ENCODE results near the gene ACR.

Gene ACR

DNA sequence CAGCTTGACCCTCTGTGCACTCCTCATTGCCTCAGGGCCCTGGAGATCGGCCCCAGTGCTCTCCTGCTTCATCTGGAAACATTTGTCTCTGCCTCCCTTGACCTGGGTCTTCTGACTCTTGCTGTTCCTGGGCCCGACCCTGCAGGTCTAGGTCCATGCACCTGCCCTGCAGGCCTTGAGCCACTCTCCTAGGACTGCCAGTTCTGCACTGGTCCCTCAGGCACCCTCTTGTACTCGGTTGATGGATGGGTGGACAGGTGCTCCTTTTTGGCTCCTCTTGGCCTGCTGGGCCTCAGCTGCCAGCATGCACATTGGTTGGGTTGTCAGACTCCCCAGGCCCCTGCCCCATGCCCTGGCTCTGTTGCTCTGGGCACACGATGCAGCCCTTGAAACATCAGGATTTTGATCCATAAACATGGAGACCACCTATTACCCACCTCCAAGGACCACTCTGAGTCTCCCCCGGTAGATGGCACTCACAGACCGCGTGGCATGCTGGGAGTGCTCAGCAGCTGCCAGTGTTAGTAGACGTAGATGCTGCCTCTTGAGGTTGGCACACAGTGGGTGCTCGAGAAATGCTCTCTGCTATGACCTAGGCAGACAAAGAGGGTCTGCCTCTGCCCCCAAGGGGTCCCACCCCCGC is 20.2 kb upstream of the ACR start:
- no peak for DNase-seq (ENCODE audit: low read depth in 2 of 2)

GRCh38 chr22:50718352-50718709 is 19.7 kb upstream of the ACR start:
- no peak for DNase-seq (ENCODE audit: low read depth in 2 of 2)

DNA sequence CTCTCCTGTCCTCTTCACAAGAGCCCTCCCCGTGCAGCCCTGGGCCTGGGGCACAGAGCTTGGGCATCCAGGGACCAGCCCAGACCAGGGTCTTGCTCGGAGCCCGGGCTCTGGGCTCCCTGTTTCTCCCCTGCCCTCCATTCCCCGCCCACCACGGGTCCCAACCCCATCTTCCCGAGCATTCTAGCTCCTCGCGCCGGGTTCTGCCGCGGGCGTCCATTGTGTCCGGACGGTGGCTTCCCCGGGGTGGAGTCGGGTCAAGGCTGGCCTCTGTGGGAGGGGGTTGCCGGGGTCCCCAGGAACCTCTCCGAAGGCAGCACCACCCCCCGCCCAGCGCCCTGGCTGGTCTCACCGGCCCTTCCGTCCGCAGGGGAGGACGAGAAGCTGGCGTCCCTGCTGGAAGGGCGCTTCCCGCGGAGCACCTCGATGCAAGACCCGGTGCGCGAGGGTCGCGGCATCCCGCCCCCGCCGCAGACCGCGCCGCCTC is 18.1 kb upstream of the ACR start:
- no peak for DNase-seq (ENCODE audit: low read depth in 2 of 2)

DNA sequence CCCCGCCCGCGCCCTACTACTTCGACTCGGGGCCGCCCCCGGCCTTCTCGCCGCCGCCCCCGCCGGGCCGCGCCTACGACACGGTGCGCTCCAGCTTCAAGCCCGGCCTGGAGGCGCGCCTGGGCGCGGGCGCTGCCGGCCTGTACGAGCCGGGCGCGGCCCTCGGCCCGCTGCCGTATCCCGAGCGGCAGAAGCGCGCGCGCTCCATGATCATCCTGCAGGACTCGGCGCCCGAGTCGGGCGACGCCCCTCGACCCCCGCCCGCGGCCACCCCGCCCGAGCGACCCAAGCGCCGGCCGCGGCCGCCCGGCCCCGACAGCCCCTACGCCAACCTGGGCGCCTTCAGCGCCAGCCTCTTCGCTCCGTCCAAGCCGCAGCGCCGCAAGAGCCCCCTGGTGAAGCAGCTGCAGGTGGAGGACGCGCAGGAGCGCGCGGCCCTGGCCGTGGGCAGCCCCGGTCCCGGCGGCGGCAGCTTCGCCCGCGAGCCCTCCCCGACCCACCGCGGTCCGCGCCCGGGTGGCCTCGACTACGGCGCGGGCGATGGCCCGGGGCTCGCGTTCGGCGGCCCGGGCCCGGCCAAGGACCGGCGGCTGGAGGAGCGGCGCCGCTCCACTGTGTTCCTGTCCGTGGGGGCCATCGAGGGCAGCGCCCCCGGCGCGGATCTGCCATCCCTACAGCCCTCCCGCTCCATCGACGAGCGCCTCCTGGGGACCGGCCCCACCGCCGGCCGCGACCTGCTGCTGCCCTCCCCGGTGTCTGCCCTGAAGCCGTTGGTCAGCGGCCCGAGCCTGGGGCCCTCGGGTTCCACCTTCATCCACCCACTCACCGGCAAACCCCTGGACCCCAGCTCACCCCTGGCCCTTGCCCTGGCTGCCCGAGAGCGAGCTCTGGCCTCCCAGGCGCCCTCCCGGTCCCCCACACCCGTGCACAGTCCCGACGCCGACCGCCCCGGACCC is 17.4 kb upstream of the ACR start:
- DNase-seq (ENCODE audit: low read depth in 2 of 2) = no peak

GRCh38 chr22:50721257-50721844 is 16.7 kb upstream of the ACR start:
- no peak for DNase-seq (ENCODE audit: low read depth in 2 of 2)

GRCh38 chr22:50722048-50722701 is 15.8 kb upstream of the ACR start:
- DNase-seq (ENCODE audit: low read depth in 2 of 2) = no peak

- no peak for DNase-seq (ENCODE audit: low read depth in 2 of 2)
Observed at GRCh38 chr22:50722716-50723428, 15.1 kb upstream of the ACR start.

DNA sequence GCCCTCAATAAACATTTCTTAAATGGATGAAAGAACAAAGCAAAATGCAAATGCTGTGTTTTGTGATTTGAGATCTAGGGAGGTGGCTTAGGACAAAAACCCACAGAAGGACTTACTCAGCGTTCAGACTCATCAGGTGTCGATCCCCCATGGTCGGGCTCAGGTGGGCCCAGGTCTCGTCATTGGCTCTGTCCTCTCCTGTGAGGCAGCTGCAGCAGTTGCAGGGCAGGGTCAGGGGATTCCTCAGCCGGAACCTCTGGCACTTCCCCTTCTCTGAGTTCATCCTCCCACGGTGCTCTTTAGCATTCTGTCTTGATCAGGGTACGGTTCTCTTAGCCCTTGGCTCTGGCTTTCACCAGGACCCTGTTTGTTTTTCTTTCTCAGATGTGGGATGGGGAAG is 14.0 kb upstream of the ACR start:
- no peak for DNase-seq (ENCODE audit: low read depth in 2 of 2)

GRCh38 chr22:50724616-50725015 is 13.4 kb upstream of the ACR start:
- no peak for DNase-seq (ENCODE audit: low read depth in 2 of 2)

DNA sequence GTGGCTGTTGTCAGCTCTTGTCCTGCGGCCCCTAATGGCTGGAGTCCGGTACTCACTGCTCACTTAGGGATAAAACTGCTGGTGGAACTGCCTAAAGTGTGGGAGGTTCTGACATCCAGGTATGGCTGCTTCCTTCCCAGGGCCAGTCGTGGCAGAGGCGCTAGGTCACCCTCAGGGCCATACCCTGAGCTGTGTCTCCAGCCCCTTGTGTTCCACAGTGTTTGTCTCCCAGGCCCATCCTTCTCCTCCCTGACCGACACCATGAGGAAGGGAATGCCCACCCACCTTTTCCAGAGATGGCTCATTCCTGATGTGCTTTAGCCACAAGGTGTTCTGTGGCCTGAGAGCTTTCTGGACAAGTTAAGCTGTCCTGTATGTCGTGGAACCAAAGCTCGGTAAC is 12.4 kb upstream of the ACR start:
- DNase-seq (ENCODE audit: low read depth in 2 of 2) = no peak

GRCh38 chr22:50726643-50727340 is 11.2 kb upstream of the ACR start:
- no peak for DNase-seq (ENCODE audit: low read depth in 2 of 2)

DNA sequence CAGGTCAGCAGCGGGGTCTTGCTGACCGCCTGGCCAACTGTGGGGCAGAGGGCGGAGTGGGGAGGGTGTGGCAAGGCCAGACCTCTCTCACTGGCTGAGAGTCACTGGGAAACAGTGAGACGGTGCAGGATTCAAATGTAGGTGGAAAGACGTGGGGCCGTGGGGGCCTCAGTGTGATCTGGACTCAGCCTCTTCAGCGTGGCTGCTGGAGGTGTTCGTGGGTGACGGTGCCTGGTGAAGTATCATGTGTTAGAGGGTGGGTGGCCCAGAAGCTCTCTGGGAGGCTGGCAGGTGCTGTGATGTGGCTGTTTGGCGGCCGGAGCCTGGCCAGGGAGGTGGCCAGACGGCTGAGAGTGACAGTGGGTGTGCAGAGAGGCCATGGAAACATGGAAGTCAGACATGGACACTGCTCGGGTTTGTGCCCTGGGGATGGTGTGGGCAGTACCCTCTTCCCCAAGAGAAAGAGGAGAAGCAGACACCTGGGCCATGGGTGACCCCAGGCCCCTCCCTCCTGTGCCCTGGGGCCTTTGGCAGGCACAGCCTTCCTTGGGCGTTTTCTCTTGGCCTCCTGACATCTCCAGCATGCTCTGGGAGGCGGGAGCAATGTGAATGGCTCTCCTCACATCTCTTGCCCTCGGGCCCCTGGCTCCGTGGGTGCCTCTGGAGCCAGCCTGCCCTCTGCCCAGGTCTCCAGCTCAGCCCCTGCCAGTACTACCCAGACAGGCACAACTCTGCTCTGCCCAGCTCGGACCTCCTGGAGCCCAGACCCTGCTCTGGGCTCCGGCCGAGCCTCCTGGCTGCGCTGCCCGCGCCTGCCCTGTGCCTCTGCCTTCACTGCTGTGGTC is 10.1 kb upstream of the ACR start:
- no peak for DNase-seq (ENCODE audit: low read depth in 2 of 2)

- DNase-seq (ENCODE audit: low read depth in 2 of 2) = no peak
Observed at GRCh38 chr22:50728523-50728931, 9.5 kb upstream of the ACR start.

- DNase-seq (ENCODE audit: low read depth in 2 of 2) = no peak
Observed at GRCh38 chr22:50729391-50730012, 8.5 kb upstream of the ACR start.

GRCh38 chr22:50730013-50730891 is 7.8 kb upstream of the ACR start:
- no peak for DNase-seq (ENCODE audit: low read depth in 2 of 2)

DNA sequence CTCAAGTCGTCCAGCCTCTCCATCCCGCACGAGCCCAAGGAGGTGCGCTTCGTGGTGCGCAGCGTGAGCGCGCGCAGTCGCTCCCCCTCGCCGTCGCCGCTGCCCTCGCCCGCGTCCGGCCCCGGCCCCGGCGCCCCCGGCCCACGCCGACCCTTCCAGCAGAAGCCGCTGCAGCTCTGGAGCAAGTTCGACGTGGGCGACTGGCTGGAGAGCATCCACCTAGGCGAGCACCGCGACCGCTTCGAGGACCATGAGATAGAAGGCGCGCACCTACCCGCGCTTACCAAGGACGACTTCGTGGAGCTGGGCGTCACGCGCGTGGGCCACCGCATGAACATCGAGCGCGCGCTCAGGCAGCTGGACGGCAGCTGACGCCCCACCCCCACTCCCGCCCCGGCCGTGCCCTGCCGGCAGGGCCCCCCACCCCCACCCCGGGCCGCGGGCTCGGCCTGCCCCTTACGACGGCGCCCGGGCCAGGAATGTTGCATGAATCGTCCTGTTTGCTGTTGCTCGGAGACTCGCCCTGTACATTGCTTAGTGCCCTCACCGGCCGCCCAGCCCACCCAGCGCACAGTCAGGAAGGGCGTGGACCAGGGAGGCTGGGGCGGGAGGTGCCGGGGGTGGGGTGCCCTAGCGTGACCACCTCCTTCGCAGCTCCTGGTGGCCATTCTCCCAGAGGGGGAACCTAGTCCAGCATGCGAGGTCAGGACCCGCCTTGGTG is 6.9 kb upstream of the ACR start:
- no peak for DNase-seq (ENCODE audit: low read depth in 2 of 2)

DNA sequence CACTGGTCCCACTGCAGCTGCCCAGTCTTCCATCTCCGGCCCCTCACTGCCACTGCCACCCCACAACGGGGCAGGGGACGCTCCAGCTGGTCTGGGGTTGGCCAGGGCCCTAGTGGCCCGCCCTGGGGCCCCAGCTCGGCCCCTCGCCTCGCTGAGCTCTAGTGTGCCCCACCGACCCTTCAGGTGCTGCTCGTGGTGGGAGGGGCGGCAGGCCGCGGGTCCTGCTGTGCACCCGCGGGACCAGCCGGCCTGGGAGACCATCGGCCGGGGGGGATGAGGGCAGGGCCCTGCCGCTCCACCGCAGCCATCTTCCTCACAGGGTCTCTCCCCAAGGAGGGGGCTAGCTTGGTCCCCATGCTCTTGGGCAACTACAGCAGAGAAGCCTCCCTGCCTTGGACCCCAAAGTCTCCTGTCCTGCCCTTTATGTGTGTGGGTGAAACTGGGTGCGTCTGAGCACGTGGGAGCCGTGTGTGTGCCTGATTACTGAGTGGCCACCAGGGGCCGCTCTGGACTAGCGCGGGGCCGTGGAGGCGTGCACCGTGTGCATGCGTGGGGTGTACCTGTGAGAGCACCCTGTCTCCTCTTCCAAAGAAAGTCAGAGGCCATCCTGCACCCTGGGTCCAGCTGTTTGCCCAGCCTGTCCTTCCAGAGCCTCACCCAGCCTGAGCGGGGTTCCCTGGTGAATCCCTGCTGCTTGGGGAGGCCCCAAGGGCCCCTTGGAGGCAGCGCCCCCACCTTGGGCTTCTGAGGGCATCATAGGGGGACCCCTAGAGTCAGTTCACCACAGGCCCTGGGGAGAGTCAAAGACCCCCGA is 6.0 kb upstream of the ACR start:
- peak; percentile 27 to 28 for DNase-seq (ENCODE audit: low read depth in 2 of 2)

Measured in stimulated activated CD8-positive, alpha-beta memory T cell treated with anti-CD3 and anti-CD28 coated beads, Interleukin-15, amount 100 ng/mL, for 48 hours (primary cell).